Measurements from ENCODE around the gene RFESD.
"Not testable (repeated sequence)": the region's sequence is repeated elsewhere in the genome, so short reads cannot be mapped to it uniquely, and the experiment has no call there.

The RFESD gene

DNA sequence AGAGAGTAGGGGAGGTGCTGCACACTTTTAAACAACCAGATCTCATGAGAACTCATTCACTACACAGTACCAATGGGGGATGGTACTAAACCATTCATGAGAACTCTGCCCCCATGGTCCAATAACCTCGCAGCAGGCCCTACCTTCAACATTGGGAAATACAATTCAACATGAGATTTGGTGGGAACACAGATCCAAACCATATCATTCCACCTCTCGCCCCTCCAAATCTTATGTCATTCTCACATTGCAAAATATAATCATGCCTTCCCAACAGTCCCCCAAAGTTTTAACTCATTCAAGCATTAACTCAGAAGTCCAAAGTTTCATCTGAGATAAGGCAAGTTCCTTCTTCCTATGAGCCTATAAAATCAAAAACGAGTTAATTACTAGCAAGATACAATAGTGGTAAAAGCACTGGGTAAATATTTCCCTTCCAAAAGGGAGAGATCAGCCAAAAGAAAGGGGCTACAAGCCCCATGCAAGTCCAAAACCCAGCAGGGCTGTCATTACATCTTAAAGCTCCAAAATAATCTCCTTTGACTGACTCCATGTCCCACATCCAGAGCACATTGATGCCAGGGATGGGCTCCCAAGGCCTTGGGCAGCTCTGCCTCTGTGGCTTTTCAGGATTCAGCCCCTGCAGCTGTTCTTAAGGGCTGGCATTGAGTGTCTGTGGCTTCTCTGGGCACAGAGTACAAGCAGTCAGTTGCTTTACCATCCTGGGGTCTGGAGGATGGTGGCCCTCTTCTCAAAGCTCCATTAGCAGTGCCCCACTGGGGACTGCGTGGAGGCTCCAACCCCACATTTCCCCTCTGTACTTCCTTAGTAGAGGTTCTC lies 18.4 kb upstream of the RFESD start:
- DNase-seq (ENCODE audit: low read depth in 1 of 2, low spot score in 1 of 2) = no peak

DNA sequence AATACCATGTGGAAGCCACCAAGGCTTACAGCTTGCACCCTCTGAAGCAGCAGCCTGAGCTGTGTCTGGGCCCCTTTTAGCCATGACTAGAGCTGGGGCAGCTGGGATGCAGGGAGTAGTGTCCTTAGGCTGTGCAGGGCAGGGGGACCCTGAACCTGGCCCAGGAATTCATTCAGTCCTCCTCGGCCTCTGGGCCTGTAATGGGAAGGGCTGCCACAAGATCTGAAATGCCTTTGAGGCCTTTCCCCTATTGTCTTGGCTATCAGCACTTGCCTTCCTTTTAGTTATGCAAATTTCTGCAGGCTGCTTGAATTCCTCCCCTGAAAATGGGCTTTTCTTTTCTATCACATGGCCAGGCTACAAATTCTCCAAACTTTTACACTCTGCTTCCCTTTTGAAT lies 17.6 kb upstream of the RFESD start:
- no peak for DNase-seq (ENCODE audit: low read depth in 1 of 2, low spot score in 1 of 2)

DNA sequence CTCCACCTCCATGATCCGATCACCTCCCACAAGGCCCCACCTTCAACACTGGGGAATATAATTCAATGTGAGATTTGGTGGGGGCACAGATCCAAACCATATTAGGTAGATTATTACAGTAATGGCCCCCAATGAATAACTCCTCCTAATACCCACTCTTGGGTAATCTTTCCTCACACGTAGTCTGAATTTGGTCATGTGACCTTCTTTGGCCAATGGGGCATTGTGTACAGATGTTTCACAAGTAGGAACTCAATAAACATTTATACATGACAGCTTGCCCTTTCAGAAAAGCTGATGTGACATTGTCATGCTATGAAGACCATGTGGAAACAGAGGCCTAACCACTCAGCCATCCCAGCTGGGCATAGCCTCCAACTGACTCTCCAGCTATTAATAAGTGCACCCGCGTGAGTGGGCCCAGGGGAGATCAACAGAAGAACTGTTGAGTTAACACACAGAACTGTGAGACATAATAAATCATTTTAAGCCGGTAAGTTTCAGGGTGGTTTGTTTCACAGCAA lies 16.1 kb upstream of the RFESD start:
- no peak for DNase-seq (ENCODE audit: low read depth in 1 of 2, low spot score in 1 of 2)

DNA sequence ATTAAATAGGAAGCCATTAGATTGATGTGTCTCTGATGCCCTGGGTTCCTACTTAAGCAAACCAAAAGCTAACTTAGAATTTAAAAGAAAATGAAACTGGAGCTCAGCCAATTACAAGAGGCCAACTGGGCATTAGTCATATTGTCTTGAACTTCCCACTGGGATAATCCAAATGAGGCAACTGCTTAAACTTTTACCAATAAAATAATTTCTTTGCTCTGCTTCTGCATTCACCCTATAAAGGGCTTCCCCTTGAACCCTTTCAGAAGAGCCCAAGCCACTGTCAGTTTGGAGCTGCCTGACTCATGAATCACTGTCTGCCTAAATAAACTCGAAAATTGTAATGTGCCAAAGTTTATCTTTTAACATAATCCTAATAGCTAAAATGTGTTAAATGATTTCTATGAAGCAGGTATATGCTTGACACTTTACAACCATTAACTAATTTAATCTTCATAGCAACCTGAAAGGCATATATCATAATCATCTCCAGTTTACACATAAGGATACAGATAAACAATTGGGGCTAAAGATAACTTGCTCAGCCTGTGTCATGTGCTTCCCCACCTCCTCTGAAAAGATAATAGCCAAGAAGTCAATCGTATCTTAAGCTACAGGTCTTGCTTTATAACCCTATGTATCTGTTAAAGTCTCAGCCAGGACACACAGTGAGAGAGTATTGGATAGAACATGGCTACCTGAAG lies 15.2 kb upstream of the RFESD start:
- DNase-seq (ENCODE audit: low read depth in 1 of 2, low spot score in 1 of 2) = no peak

DNA sequence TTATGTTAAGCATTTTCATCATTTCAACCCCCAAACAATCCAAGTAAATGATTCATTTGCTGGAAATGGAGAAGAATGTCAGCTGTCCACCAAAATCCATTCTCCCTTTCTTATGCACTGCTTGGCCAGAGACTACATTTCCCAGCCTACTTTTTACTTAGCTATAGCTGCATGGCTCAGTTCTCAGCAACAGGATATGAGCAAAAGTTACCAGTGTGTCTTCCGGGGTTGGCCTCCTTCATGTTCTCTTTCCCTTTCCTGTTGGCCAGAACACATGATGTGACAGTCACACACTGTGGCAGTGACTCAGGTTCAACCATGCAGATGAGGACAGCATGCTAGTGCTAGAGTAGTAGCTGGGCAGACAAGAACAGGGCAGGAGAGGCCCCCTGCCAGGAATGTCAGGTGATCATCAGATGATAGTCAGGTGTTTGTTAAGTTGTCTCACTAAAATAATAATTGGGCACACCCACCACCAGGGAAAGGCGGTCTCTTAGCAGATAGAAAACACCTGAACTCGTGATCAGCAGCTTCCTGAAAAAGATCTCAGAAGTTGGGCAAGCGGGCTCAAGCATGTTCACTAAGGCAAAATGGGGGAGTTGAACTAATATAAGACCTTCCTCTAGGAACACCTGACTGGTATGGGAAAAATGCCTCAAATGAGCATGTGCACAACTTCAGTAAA lies 14.4 kb upstream of the RFESD start:
- DNase-seq (ENCODE audit: low read depth in 1 of 2, low spot score in 1 of 2) = peak; percentile 35 to 47

DNA sequence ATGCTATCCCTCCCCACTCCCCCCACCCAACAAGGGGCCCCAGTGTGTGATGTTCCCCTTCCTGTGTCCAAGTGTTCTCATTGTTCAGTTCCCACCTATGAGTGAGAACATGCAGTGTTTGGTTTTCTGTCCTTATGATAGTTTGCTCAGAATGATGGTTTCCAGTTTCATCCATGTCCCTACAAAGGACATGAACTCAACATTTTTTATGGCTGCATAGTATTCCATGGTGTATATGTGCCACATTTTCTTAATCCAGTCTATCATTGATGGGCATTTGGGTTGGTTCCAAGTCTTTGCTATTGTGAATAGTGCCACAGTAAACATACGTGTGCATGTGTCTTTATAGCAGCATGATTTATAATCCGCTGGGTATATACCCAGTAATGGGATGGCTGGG lies 13.6 kb upstream of the RFESD start:
- not testable (repeated sequence) for DNase-seq (ENCODE audit: low read depth in 1 of 2, low spot score in 1 of 2)

DNA sequence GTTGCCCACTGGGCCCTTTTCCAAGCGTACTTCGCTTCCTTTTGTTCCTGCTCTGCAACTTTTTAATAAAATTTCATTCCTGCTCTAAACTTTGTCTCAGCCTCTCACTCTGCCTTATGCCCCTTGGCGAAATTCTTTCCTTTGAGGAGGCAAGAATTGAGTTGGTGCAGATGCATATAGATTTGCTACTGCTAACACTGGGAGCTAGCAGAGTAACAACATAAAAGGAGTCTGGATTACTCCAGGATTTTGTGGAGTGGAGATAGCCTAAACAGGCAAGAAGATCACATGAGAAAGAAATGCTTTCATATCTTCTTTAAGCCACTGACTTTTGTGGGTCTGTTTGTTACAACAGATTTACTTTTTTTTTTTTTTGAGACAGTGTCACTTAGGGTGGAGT lies 12.9 kb upstream of the RFESD start:
- no peak for DNase-seq (ENCODE audit: low read depth in 1 of 2, low spot score in 1 of 2)

DNA sequence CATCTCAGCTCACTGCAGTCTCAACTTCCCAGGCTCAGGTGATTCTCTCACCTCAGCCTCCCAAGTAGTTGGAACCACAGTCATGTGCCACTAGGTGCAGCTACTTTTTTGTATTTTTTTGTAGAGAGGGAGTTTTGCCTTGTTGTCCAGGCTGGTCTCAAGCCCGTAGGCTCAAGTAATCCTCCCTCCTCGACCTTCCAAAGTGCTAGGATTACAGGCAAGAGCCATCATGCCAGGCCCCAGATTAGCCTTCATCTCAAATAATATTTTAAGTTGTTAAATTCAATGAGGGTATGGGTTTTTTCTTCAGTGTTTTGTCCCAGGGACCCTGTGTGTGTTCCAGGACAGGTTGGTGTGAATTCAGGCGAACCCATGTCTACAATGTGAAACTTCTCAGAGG lies 12.5 kb upstream of the RFESD start:
- no peak for DNase-seq (ENCODE audit: low read depth in 1 of 2, low spot score in 1 of 2)

DNA sequence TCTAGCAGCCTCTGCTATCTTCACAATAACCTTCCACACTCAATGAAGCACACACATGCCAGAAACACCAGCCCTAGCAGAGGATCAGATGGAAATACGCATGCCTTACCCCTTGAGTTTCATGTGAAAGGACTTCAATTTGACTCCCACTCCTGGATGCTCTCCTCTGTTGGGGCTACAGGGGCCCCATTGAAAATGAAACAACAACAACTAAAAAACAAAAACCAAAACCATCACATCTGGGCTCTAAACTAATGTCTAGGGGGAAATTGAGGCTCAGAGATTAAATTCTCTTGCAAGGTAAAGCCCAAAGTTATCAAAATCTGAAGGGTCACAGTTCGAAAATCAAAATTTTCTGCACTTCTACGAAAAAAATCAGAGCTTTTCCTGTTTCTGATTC lies 7.9 kb upstream of the RFESD start:
- DNase-seq (ENCODE audit: low read depth in 1 of 2, low spot score in 1 of 2) = no peak

DNA sequence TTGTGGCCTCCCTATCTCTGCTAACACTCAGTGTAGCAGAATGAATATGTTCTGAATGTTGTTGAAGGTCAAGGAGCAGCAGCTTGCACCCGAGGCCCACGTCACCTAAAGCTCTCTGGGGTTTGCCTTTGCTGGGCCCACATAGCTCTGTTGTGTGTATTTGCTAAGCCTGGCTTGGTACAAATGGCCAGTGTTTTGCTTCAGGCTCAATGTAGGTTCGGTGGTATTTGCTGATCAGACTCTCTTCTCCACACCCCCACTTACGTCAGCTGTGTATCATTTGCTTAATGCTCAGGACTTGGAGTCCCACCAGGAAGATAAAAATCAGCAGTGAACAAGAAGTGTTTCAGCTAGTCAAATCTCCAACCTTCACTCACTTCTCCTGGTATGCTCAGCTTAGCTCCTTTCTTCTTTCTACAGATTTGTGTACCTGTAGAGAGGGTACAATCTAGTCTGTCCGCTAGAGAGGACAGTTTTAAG lies 4.8 kb upstream of the RFESD start:
- no peak for DNase-seq (ENCODE audit: low read depth in 1 of 2, low spot score in 1 of 2)

DNA sequence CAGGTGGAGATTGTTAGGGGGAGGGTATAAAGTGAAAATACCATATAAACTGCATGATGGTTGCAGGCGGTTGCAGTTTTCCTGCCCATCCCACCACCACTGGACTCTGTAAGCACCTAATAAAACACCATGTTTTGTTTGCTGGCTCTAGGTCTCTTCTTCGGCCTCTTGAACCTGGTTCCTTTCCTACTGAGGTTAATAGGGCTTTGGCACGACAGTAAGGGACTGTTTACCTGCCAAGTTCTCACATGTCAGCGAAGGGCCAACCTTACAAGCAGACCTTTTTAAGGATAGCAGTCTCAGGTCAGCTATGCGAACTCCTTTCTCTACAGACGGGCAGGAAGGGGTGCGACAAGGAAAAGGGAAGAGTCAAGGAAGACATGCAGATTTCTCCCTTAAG lies 3.4 kb upstream of the RFESD start:
- DNase-seq (ENCODE audit: low read depth in 1 of 2, low spot score in 1 of 2) = no peak

DNA sequence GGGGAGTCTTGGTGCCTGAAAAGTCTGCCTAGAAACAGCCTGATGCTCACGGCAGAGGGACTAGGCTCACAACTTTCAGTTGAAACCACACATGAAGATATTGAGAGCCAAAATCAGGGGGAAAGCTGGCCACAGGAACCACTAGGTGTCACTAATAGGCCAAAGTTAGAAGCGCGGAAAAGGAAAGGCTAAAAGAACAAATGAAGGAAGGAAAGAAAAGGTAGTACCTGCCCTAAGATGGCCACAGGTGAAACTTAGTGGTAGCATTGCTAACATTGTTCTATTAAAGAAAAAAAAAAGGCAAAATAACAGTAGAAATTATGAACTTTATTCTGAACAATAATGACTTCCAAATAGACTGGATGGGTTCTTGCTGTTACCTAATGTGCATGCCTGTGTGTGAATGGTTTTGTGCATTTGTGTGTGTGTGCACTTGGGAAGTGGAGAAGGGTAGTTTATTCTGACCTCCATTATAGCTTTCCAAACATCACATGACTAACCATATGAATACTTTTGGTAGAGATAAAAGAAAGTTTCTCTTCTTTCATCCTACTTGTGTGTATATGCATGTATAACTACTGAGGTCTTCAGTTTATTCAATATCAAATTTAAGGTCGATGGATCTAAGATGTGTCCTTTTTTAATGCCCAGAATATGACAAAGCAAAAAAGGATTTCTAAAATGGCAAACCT lies 2.1 kb upstream of the RFESD start:
- DNase-seq (ENCODE audit: low read depth in 1 of 2, low spot score in 1 of 2) = no peak

DNA sequence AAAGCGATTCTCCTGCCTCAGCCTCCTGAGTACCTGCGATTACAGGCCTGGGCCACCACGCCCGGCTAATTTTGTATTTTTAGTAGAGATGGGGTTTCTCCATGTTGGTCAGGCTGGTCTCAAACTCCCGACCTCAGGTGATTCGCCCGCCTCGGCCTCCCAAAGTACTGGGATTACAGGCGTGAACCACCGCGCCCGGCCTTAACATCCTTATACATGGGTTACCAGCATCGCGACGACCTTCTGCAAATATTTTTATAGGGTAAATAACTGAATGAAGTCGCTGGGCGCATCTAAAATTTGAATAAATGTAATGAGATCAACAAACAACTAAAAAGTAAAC lies 380 bp upstream of the RFESD start:
- DNase-seq (ENCODE audit: low read depth in 1 of 2, low spot score in 1 of 2) = not testable (repeated sequence)

DNA sequence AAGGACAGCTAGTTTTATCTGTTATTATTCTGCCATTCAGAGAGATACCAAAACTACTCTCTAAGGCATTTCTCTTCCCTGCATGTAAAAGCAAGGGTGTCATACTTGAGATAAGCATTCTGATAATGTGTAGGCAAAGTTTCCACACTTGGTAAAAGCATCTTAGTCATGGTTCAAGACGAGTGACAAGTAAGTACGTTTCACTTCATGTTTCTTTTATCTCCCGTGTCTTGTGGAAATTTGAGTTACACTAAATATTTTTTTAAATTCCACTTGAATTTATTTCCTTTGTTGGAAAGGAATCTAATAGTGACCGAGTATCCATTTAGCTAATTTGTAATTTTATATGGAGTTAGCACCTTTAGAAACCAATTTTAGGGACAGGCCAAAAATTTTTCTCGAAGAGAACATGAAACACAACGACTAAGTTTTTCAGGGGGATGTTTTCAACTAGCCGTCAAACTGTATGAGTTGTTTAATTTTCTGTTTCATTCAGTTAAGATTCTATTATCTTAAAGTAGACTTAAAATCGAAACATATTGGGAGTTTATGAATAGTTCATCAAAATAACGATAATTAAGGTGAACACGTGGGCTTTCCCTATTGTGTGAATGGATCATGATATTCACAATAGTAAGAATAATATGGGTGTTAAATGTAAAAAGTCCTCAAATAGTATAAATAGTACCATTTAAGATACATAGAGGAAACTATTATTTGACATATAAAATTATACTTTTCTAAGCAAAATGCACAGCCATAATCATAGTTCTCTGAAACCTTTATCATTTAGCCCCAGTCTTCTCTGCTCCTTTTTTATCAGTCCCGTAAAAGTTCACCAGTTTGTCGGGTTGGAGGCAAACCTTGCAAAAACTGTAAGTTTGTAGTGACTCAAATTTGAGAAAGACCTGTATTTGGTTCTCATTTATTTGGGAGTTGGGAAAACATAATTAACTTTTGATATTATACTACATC lies 1.6 kb downstream of the RFESD start:
- no peak for DNase-seq (ENCODE audit: low read depth in 1 of 2, low spot score in 1 of 2)

DNA sequence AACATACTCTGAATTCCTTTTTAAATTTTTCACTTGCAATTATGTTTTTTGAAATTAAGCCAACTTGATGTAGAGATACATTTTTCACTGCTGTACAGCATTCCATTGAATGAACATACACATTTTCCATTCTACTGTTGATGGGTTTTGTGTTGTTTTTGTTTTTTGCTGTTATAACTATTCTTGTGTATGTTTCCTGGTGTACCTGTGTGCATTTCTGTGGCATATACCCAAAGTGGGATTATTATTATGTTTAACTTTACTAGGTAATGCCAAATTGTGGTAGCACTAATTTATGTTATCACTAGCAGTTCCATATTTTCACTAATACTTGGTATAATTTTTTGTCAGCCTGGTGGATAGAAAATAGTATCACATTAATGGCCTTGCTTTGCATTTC lies 2.7 kb downstream of the RFESD start:
- DNase-seq (ENCODE audit: low read depth in 1 of 2, low spot score in 1 of 2) = no peak

DNA sequence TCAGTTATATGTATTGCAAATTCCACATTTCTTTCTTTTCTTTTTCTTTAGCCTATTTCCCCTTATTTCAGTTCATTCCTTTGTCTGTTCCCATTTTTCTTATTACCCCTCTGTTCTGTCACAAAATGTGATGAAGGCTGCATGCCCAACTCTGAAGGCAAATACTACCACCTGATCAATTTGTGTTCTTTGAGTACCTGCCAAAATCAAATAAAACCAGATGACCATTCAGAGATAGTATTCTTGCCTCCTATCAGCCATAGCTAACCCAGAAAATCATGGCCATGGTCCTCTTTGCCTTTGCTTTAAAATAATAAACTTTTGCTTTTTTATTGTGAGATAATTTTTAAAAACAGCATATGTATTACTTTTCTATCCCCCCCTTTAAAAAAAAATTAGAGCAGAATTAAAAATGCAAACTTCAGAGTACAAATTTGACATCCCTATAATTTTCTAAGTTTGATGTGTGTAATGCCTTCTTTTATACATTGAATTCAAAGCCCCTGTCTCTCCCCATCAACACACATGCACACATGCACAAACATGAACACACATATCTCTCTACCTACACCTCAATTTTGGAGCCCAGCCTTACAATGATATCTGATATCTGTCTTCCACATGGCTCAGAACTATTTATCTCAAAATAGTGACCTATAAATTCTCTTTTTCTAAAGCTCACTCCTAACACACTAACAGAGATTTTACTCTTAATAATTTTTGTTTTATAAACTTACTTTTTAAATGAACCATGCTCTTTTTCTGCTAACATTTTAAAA lies 3.5 kb downstream of the RFESD start:
- no peak for DNase-seq (ENCODE audit: low read depth in 1 of 2, low spot score in 1 of 2)

DNA sequence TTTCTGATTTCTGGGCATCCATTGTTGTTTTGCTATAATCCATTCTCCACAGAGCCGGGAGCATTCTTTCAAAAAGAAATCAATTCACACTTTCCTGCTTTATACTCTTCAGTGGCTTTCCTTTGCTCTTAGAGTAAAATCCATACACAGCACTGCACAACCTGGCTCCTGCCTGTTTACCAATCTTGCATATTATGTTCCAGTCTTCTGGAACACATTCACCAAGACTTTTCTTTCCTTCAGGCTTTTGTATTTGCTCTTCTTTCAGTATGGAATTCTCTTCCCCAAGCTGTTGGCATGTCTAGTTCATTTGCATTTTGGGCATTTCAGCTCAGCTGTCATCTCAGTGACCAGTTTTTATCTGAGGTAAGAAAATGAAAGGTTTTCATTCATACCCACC lies 6.3 kb downstream of the RFESD start:
- DNase-seq (ENCODE audit: low read depth in 1 of 2, low spot score in 1 of 2) = no peak

DNA sequence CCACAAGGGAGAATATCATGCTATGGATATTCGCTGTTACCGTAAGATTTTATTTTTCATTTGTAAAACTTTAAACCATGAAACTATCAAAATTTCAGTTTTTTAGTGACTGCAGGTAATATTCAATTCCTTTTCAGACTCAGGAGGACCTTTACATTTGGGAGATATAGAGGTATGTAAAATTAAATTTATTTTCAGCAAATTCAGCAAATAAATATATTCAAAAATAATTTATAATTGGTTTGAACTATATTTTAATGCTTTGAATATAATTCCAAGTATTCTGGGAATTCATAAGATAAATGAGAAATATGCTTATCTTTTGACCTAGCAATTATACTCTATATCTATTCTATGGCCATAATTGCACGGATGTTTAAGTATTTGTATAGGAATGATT lies 7.6 kb downstream of the RFESD start:
- DNase-seq (ENCODE audit: low read depth in 1 of 2, low spot score in 1 of 2) = no peak

DNA sequence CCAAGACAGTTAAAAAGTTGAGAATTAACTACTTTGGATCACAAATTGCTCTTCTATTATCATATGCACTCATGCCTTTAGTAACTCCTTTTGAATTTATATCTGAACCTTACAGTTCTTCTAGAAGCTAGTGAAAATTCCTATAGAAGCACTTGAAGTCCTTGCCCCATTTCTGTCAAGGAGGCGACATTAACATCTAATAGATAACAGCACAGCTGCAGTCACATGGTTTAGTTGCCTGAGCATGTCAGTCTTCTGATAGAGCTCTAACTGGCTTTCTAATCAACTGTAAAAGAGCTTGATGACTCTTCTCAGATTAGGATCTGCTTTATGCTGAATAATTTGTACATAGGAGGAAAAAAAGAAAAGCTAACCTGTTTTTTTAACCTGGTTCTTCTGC lies 9.0 kb downstream of the RFESD start:
- DNase-seq (ENCODE audit: low read depth in 1 of 2, low spot score in 1 of 2) = no peak
